Measurements from ENCODE around the gene APOC1.

DNA sequence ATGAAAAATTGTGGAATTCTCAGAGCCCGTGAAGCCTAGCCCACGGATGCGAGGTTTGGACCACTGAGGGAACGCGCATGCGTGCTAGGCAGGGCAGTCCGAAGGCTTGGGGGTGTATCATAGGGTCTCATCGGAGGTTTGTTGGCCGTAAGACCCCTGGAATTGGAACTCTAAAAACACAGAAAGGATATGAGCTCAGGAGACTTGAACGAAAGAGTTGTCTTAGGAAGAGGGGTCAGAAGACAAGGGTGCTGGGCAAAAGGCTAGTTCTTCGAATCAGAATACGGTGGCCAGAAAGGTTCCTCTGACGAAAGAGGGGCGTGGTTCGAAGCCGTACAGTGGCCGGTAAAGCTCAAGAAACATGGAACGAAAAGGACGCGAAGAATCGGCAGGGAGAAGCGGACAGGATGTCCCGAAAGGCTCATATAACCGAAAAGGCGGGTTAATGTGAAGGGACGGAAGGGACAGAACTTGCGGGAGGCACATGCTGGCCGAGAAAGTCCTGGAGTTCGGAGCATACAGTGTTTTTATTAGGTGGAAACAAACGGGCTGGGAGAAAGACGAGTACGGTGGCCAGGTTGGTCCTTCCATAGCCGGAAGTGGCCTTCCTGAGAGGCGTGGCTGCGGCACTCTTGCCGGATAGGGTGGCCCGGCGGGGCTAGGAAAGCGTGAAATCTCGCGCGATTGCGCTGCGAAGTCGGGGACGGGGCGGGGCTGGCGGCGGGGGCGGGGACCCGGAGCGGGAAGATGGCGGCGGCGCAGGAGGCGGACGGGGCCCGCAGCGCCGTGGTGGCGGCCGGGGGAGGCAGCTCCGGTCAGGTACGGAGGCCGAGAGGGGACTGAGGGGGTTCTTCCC is 40.5 kb downstream of the APOC1 start, which contains the start of gene CLPTM1:
- TF ChIP-seq, protein P1, sequence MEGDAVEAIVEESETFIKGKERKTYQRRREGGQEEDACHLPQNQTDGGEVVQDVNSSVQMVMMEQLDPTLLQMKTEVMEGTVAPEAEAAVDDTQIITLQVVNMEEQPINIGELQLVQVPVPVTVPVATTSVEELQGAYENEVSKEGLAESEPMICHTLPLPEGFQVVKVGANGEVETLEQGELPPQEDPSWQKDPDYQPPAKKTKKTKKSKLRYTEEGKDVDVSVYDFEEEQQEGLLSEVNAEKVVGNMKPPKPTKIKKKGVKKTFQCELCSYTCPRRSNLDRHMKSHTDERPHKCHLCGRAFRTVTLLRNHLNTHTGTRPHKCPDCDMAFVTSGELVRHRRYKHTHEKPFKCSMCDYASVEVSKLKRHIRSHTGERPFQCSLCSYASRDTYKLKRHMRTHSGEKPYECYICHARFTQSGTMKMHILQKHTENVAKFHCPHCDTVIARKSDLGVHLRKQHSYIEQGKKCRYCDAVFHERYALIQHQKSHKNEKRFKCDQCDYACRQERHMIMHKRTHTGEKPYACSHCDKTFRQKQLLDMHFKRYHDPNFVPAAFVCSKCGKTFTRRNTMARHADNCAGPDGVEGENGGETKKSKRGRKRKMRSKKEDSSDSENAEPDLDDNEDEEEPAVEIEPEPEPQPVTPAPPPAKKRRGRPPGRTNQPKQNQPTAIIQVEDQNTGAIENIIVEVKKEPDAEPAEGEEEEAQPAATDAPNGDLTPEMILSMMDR (IDR thresholded peaks at IDR 0.05), result no peak
- TF ChIP-seq, protein P2, sequence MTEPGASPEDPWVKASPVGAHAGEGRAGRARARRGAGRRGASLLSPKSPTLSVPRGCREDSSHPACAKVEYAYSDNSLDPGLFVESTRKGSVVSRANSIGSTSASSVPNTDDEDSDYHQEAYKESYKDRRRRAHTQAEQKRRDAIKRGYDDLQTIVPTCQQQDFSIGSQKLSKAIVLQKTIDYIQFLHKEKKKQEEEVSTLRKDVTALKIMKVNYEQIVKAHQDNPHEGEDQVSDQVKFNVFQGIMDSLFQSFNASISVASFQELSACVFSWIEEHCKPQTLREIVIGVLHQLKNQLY (CRISPR knock-in tag; IDR thresholded peaks at IDR 0.05), result no peak
- TF ChIP-seq ZNF671 (CRISPR knock-in tag; IDR thresholded peaks at IDR 0.05) (no peak), ELF4 (CRISPR knock-in tag; IDR thresholded peaks at IDR 0.05; ENCODE audit: low read depth) (no peak), KAT7 (CRISPR knock-in tag; IDR thresholded peaks at IDR 0.05; ENCODE audit: borderline replicate concordance) (no peak; the same call in 1 of the 2 replicates)
- TF ChIP-seq, protein P3, sequence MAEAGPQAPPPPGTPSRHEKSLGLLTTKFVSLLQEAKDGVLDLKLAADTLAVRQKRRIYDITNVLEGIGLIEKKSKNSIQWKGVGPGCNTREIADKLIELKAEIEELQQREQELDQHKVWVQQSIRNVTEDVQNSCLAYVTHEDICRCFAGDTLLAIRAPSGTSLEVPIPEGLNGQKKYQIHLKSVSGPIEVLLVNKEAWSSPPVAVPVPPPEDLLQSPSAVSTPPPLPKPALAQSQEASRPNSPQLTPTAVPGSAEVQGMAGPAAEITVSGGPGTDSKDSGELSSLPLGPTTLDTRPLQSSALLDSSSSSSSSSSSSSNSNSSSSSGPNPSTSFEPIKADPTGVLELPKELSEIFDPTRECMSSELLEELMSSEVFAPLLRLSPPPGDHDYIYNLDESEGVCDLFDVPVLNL (CRISPR knock-in tag; IDR thresholded peaks at IDR 0.05; ENCODE audit: borderline replicate concordance, low read depth), result no peak
- TF ChIP-seq, protein P4, sequence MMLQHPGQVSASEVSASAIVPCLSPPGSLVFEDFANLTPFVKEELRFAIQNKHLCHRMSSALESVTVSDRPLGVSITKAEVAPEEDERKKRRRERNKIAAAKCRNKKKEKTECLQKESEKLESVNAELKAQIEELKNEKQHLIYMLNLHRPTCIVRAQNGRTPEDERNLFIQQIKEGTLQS (CRISPR knock-in tag; conservative IDR thresholded peaks at IDR 0.05), result no peak
- TF ChIP-seq, protein P5, sequence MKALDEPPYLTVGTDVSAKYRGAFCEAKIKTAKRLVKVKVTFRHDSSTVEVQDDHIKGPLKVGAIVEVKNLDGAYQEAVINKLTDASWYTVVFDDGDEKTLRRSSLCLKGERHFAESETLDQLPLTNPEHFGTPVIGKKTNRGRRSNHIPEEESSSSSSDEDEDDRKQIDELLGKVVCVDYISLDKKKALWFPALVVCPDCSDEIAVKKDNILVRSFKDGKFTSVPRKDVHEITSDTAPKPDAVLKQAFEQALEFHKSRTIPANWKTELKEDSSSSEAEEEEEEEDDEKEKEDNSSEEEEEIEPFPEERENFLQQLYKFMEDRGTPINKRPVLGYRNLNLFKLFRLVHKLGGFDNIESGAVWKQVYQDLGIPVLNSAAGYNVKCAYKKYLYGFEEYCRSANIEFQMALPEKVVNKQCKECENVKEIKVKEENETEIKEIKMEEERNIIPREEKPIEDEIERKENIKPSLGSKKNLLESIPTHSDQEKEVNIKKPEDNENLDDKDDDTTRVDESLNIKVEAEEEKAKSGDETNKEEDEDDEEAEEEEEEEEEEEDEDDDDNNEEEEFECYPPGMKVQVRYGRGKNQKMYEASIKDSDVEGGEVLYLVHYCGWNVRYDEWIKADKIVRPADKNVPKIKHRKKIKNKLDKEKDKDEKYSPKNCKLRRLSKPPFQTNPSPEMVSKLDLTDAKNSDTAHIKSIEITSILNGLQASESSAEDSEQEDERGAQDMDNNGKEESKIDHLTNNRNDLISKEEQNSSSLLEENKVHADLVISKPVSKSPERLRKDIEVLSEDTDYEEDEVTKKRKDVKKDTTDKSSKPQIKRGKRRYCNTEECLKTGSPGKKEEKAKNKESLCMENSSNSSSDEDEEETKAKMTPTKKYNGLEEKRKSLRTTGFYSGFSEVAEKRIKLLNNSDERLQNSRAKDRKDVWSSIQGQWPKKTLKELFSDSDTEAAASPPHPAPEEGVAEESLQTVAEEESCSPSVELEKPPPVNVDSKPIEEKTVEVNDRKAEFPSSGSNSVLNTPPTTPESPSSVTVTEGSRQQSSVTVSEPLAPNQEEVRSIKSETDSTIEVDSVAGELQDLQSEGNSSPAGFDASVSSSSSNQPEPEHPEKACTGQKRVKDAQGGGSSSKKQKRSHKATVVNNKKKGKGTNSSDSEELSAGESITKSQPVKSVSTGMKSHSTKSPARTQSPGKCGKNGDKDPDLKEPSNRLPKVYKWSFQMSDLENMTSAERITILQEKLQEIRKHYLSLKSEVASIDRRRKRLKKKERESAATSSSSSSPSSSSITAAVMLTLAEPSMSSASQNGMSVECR (CRISPR knock-in tag; IDR thresholded peaks at IDR 0.05; ENCODE audit: borderline replicate concordance), result no peak; the same call in 1 of the 2 replicates
- TF ChIP-seq, protein P6, sequence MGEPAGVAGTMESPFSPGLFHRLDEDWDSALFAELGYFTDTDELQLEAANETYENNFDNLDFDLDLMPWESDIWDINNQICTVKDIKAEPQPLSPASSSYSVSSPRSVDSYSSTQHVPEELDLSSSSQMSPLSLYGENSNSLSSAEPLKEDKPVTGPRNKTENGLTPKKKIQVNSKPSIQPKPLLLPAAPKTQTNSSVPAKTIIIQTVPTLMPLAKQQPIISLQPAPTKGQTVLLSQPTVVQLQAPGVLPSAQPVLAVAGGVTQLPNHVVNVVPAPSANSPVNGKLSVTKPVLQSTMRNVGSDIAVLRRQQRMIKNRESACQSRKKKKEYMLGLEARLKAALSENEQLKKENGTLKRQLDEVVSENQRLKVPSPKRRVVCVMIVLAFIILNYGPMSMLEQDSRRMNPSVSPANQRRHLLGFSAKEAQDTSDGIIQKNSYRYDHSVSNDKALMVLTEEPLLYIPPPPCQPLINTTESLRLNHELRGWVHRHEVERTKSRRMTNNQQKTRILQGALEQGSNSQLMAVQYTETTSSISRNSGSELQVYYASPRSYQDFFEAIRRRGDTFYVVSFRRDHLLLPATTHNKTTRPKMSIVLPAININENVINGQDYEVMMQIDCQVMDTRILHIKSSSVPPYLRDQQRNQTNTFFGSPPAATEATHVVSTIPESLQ (CRISPR knock-in tag; IDR thresholded peaks at IDR 0.05), result no peak
